ENCODE measurements around the gene VKORC1L1.
"Not testable (repeated sequence)": the region's sequence is repeated elsewhere in the genome, so short reads cannot be mapped to it uniquely, and the experiment has no call there.

Gene VKORC1L1

GRCh38 chr7:65872776-65873581, at the start of gene VKORC1L1:
Gene VKORC1L1, plus strand, starts transcription at chr7:65873074. Its CDS starts 298 bp downstream, at chr7:65873372.
- H3K27ac ChIP-seq, result peak within 1 kb of the TSS; percentile 69 to 91
- TF ChIP-seq CTCF (IDR thresholded peaks at IDR 0.05), result no peak

GRCh38 chr7:65827366-65827765, 45.5 kb upstream of the VKORC1L1 start:
- no peak overlapping the region for H3K27ac ChIP-seq
- H3K4me3 ChIP-seq, result no peak overlapping the region
- no peak for DNase-seq (ENCODE audit: low spot score)
- TF ChIP-seq CTCF (IDR thresholded peaks at IDR 0.05), result no peak

More at GRCh38 chr7:65872776-65873581, at the start of gene VKORC1L1:
- DNase-seq (ENCODE audit: low spot score), result peak; percentile 95
- peak within 1 kb of the TSS; percentile 95 for H3K4me3 ChIP-seq

GRCh38 chr7:65832281-65832680, 40.6 kb upstream of the VKORC1L1 start:
- no peak for TF ChIP-seq CTCF (IDR thresholded peaks at IDR 0.05)
- DNase-seq (ENCODE audit: low spot score), result no peak
- Histone ChIP-seq H3K4me3 (no peak overlapping the region), H3K27ac (no peak overlapping the region)

GRCh38 chr7:65836684-65837083, 36.2 kb upstream of the VKORC1L1 start:
- not testable (repeated sequence) for H3K4me3 ChIP-seq; DNase-seq (ENCODE audit: low spot score); H3K27ac ChIP-seq

GRCh38 chr7:65837541-65837956, 35.3 kb upstream of the VKORC1L1 start:
- not testable (repeated sequence) for H3K27ac ChIP-seq; DNase-seq (ENCODE audit: low spot score); H3K4me3 ChIP-seq

GRCh38 chr7:65839846-65840245, 33.0 kb upstream of the VKORC1L1 start:
- H3K27ac ChIP-seq, result no peak overlapping the region
- H3K4me3 ChIP-seq, result no peak overlapping the region
- no peak for TF ChIP-seq CTCF (IDR thresholded peaks at IDR 0.05)
- DNase-seq (ENCODE audit: low spot score), result no peak

GRCh38 chr7:65840446-65840845, 32.4 kb upstream of the VKORC1L1 start:
- no peak for DNase-seq (ENCODE audit: low spot score)
- no peak for TF ChIP-seq CTCF (IDR thresholded peaks at IDR 0.05)
- Histone ChIP-seq H3K4me3 (no peak overlapping the region), H3K27ac (no peak overlapping the region)

GRCh38 chr7:65843616-65844015, 29.3 kb upstream of the VKORC1L1 start:
- not testable (repeated sequence) for H3K27ac ChIP-seq; DNase-seq (ENCODE audit: low spot score); H3K4me3 ChIP-seq
